HEK293T (cell line): ENCODE measurements around the gene NHS.

Experiments used
- CTCF ChIA-PET: fragments of 350-600 bp; formaldehyde crosslinking; extraction: SDS; loops from one replicate; lab custom pipeline; 2021; ENCODE audit warnings: antibody characterized with exemption, inconsistent platforms; lab: Yijun Ruan, JAX
- POLR2A ChIA-PET: fragments of 350-600 bp; formaldehyde crosslinking; extraction: SDS; loops from one replicate; lab custom pipeline; 2020; ENCODE audit warnings: antibody characterized with exemption, inconsistent platforms; lab: Yijun Ruan, JAX
- DNase-seq: peaks from one replicate; pipeline ENCODE4 v3.0.0; 2012; ENCODE audit warnings: mixed read lengths; ENCODE audit errors: extremely low spot score
- ARNT ChIP-seq: fragments of 450-650 bp; IDR thresholded peaks from 2 replicates; pipeline ENCODE4 v1.6.1; 2017; ENCODE audit warnings: mild to moderate bottlenecking
- BHLHE40 ChIP-seq: fragments of 450-650 bp; IDR thresholded peaks from 2 replicates; pipeline ENCODE4 v1.6.1; 2016; ENCODE audit warnings: mild to moderate bottlenecking, moderate library complexity, borderline replicate concordance
- CTBP1 ChIP-seq: fragments of 450-650 bp; IDR thresholded peaks from 2 replicates; pipeline ENCODE4 v1.6.1; 2016; ENCODE audit warnings: borderline replicate concordance
- ELF4 ChIP-seq: fragments of 450-650 bp; IDR thresholded peaks from 2 replicates; pipeline ENCODE4 v1.6.1; 2017; ENCODE audit warnings: antibody characterized with exemption
- FOXA1 ChIP-seq: fragments of 450-650 bp; IDR thresholded peaks from 2 replicates; pipeline ENCODE4 v1.6.1; 2016; ENCODE audit warnings: mild to moderate bottlenecking
- FOXK2 ChIP-seq: fragments of 450-650 bp; IDR thresholded peaks from 2 replicates; pipeline ENCODE4 v1.6.1; 2016; ENCODE audit warnings: mild to moderate bottlenecking
- FOXM1 ChIP-seq: fragments of 450-650 bp; IDR thresholded peaks from 2 replicates; pipeline ENCODE4 v1.6.1; 2017; ENCODE audit warnings: mild to moderate bottlenecking, borderline replicate concordance
- HDGF ChIP-seq: fragments of 450-650 bp; IDR thresholded peaks from 2 replicates; pipeline ENCODE4 v1.6.1; 2017; ENCODE audit warnings: antibody characterized with exemption, borderline replicate concordance
- L3MBTL2 ChIP-seq: fragments of 450-650 bp; conservative IDR thresholded peaks from 2 replicates; pipeline ENCODE4 v1.6.1; 2016; ENCODE audit warnings: mild to moderate bottlenecking
- LEF1 ChIP-seq: fragments of 450-650 bp; IDR thresholded peaks from 2 replicates; pipeline ENCODE4 v1.6.1; 2017; ENCODE audit warnings: mild to moderate bottlenecking, borderline replicate concordance
- NFRKB ChIP-seq: fragments of 450-650 bp; IDR thresholded peaks from 2 replicates; pipeline ENCODE4 v1.6.1; 2016; ENCODE audit warnings: mild to moderate bottlenecking, moderate library complexity
- PKNOX1 ChIP-seq: fragments of 450-650 bp; IDR thresholded peaks from 2 replicates; pipeline ENCODE4 v1.6.1; 2016
- SP1 ChIP-seq: fragments of 450-650 bp; IDR thresholded peaks from 2 replicates; pipeline ENCODE4 v1.6.1; 2017
- SUZ12 ChIP-seq: fragments of 450-650 bp; IDR thresholded peaks from 2 replicates; pipeline ENCODE4 v1.6.1; 2016; ENCODE audit warnings: mild to moderate bottlenecking
- TARDBP ChIP-seq: fragments of 450-650 bp; IDR thresholded peaks from 2 replicates; pipeline ENCODE4 v1.6.1; 2016
- ZNF384 ChIP-seq: fragments of 450-650 bp; IDR thresholded peaks from 2 replicates; pipeline ENCODE4 v1.6.1; 2016

The NHS gene

GRCh38 chrX:17735406-17735805 is 360.4 kb downstream of the NHS start:
- CTCF ChIA-PET, result no interaction called here
- no peak for DNase-seq
- TF ChIP-seq NFRKB, result no peak
- TF ChIP-seq SP1, result no peak
- TF ChIP-seq LEF1, result no peak
- TF ChIP-seq ZNF384, result no peak
- TF ChIP-seq ELF4, result no peak
- TF ChIP-seq ARNT, result no peak
- no peak for TF ChIP-seq TARDBP
- TF ChIP-seq HDGF, result no peak
- no peak for TF ChIP-seq FOXA1
- no peak for TF ChIP-seq BHLHE40
- no peak for TF ChIP-seq L3MBTL2
- TF ChIP-seq PKNOX1, result no peak
- TF ChIP-seq FOXK2, result no peak
- TF ChIP-seq SUZ12, result no peak
- TF ChIP-seq FOXM1, result no peak
- no peak for TF ChIP-seq CTBP1
- POLR2A ChIA-PET, result no interaction called here

GRCh38 chrX:17736478-17736855 is 361.5 kb downstream of the NHS start:
- no peak for DNase-seq
- TF ChIP-seq LEF1 (no peak), CTBP1 (no peak), FOXM1 (no peak), SP1 (no peak), HDGF (no peak), TARDBP (no peak), NFRKB (no peak)
- CTCF ChIA-PET, result no interaction called here
- POLR2A ChIA-PET, result interaction anchor here (0.6 kb wide), 2 partner anchors 208 to 588 kb away, joined by 3 to 4 read pairs; no protein-coding TSS in a partner anchor

GRCh38 chrX:17736856-17737709 is 362.1 kb downstream of the NHS start, which contains the start of gene SCML1:
SCML1 (plus strand) TSS chrX:17737493; CDS start chrX:17744187, 6,694 bp downstream.
- DNase-seq, result peak; percentile 80
- POLR2A ChIA-PET, result interaction anchor here (0.6 to 1.0 kb wide), 3 partner anchors 13 to 588 kb away, joined by 3 to 4 read pairs (median 3); no protein-coding TSS in a partner anchor
- CTCF ChIA-PET, result no interaction called here
- TF ChIP-seq ZNF384 (peak; percentile 97), TARDBP (0 out of 2 replicates have a peak, but pooled peaks have one; percentile 44), PKNOX1 (peak; percentile 79), BHLHE40 (no peak), SUZ12 (no peak), L3MBTL2 (peak; percentile 24; the same call in 1 of the 2 replicates)

GRCh38 chrX:17737710-17737985 is 362.6 kb downstream of the NHS start:
- no peak for TF ChIP-seq L3MBTL2
- TF ChIP-seq SP1, result no peak
- no peak for TF ChIP-seq FOXA1
- no peak for TF ChIP-seq BHLHE40
- no peak for TF ChIP-seq FOXM1
- no peak for TF ChIP-seq LEF1
- TF ChIP-seq ARNT, result no peak
- TF ChIP-seq SUZ12, result no peak
- TF ChIP-seq PKNOX1, result no peak
- no peak for TF ChIP-seq CTBP1
- no peak for TF ChIP-seq FOXK2
- no peak for TF ChIP-seq ZNF384
- TF ChIP-seq HDGF, result no peak
- no peak for TF ChIP-seq TARDBP
- no peak for TF ChIP-seq ELF4
- no peak for TF ChIP-seq NFRKB
- ChIA-PET CTCF (no interaction called here), POLR2A (interaction anchor here (1.0 kb wide), 1 partner anchor 14 kb away, joined by 3 read pairs; no protein-coding TSS in a partner anchor)
- no peak for DNase-seq

- DNase-seq, result peak; percentile 16
- ChIA-PET POLR2A (interaction anchor here (1.0 kb wide), 1 partner anchor 14 kb away, joined by 3 read pairs; no protein-coding TSS in a partner anchor), CTCF (no interaction called here)
- TF ChIP-seq L3MBTL2, result peak; percentile 93
- TF ChIP-seq HDGF, result no peak
- TF ChIP-seq ARNT, result no peak
- no peak for TF ChIP-seq TARDBP
Measured at GRCh38 chrX:17737986-17738713, 363.1 kb downstream of the NHS start.

- TF ChIP-seq ZNF384 (no peak), SUZ12 (no peak), BHLHE40 (no peak), LEF1 (no peak), L3MBTL2 (no peak), FOXA1 (no peak), SP1 (no peak), ARNT (no peak), HDGF (no peak), FOXM1 (no peak), TARDBP (no peak), ELF4 (no peak), PKNOX1 (no peak), FOXK2 (no peak), NFRKB (no peak), CTBP1 (no peak)
- no peak for DNase-seq
- ChIA-PET CTCF (interaction anchor here (0.5 kb wide), 1 partner anchor 1616 kb away, joined by 3 read pairs; no protein-coding TSS in a partner anchor), POLR2A (no interaction called here)
Measured at GRCh38 chrX:17738737-17739535, 363.9 kb downstream of the NHS start.
